SKM-1 treated with dmso at 0.1 percent for 144 hours (cell line): ENCODE data around the gene FOXL3.
"Not testable (repeated sequence)": the region's sequence is repeated elsewhere in the genome, so short reads cannot be mapped to it uniquely, and the experiment has no call there.

Source experiments
- DNase-seq: peaks from one replicate; lab custom pipeline; 2025; ENCODE audit not compliant: unreplicated experiment; lab: John Stamatoyannopoulos, UW

The FOXL3 gene

DNA sequence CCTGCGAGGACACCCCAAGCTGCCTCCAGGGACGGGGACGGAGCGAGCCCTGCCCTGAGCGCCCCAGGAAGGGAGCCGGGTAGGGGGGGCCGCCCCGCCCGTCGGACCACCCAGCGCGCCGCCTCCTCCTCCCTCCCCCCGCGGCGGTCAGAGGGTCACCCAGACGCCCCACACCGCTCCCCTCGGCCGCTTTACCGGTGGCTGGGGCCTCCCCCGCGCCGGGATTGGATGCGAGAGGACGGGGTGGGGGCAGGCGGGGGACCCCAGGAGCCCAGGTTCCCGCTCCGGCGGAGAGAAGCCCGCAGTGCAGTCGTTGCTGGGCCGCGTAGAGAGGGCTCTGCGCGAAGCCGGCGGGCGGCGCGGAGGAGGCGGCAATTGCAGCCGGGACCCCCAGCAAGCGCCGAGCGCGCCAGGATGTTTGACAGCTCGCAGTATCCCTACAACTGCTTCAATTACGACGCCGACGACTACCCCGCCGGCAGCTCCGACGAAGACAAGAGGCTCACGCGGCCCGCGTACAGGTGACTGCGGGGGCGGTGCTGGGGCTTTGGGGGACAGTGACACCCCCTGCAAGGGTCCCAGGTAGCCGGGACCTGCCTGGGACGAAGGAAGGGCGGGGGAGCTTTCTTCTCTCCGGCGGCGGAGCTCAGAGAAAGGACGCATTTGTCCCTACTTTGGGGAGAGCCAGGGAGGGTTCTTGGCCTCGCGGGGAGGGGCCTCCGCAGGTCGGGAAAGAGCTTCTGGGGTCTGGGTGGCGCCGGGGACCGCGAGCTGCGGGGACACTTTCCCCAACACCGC lies at the start of gene FOXL3:
TSS of gene FOXL3 (plus strand) at position 415 of the 798 bp plus-strand sequence. CDS start at position 415, 0 bp downstream.
- no peak for DNase-seq

DNA sequence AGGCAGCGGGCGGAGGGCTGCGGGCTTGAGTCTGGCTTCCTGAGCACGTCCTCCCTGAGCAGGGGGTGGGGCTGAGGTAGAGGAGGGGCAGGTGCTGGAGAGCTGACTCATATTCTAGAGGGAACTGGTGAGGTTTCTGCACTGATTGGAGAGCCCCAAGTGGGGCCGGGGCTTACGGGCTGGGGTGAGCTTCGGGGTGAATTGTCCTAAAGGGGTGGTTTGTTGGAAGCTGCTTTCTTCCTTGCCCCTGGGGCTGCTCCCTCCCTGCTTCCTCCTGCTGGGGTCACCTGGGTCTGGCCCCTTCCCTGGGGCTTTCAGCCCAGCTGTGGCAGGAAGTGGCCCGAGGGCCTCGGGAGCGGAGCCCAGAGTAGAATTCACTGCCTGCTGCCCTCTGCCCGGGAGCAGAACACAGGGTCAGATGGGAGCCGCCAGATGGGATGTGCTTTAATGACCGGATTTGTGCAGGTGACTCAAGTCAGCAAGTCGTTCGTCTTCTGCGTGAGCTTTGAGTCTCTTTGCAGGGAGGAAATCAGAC lies 49.0 kb upstream of the FOXL3 start:
- no peak for DNase-seq

DNA sequence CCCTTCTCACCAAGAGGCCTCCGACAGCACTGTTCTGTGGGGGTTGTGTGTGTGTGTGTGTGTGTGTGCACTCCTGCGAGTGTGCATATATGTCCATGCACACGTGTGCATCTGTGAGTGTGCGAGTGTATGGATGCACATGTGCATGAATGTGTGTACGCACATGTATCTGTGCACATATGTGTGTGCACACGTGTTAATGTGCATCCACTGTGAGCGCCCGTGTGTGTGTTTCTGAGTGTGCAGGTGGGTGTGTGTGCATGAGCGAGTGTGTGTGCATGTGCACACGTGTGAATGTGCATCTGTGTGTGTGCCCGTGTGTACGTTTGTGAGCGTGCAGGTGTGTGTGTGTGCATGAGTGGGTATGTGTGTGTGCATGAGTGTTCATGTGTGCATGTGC lies 48.5 kb upstream of the FOXL3 start:
- DNase-seq = no peak

DNA sequence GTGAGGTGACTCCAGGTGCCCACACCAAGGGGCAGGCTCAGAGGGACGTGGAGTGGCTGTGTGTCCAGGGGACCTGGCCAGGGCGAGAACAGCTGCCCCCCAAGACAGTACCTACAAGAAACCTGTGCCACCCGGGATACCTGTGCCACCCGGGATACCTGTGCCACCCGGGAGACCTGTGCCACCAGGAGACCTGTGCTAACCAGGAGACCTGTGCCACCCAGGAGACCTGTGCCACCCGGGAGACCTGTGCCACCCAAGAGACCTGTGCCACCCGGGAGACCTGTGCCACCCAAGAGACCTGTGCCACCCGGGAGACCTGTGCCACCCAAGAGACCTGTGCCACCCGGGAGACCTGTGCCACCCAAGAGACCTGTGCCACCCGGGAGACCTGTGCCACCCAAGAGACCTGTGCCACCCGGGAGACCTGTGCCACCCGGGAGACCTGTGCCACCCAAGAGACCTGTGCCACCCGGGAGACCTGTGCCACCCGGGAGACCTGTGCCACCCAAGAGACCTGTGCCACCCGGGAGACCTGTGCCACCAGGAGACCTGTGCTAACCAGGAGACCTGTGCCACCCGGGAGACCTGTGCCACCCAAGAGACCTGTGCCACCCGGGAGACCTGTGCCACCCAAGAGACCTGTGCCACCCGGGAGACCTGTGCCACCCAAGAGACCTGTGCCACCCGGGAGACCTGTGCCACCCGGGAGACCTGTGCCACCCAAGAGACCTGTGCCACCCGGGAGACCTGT lies 47.0 kb upstream of the FOXL3 start:
- DNase-seq = not testable (repeated sequence)

DNA sequence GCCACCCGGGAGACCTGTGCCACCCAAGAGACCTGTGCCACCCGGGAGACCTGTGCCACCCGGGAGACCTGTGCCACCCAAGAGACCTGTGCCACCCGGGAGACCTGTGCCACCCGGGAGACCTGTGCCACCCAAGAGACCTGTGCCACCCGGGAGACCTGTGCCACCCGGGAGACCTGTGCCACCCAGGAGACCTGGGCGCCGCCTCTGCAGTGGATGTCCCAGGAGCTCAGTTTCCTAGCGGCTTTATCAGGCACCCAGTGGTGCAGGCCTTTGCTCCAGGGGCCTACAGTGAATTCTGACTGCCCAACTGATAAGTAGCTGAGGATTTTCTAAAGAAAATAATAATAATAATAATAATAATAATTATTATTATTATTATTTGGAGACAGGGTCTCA lies 46.4 kb upstream of the FOXL3 start:
- DNase-seq = not testable (repeated sequence)

DNA sequence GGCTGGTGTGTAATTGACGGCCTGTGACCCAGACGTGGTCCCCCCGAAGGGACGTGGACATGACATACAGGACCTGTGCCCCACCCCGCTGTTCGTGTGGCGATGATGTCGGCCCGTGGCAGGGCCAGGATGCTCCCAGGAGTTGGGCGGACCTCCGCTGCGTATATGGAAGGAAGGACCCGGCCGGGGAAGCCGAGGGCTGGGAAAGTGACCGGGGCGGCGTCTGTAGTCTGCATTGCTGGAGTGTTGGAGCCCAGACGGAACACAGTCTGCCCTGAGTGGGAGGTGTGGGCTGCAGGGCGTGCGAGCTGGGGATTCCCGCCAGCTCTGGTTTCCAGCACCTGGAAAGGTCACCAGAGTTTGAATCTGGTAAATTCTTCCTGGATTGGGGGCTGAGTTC lies 45.0 kb upstream of the FOXL3 start:
- no peak for DNase-seq

DNA sequence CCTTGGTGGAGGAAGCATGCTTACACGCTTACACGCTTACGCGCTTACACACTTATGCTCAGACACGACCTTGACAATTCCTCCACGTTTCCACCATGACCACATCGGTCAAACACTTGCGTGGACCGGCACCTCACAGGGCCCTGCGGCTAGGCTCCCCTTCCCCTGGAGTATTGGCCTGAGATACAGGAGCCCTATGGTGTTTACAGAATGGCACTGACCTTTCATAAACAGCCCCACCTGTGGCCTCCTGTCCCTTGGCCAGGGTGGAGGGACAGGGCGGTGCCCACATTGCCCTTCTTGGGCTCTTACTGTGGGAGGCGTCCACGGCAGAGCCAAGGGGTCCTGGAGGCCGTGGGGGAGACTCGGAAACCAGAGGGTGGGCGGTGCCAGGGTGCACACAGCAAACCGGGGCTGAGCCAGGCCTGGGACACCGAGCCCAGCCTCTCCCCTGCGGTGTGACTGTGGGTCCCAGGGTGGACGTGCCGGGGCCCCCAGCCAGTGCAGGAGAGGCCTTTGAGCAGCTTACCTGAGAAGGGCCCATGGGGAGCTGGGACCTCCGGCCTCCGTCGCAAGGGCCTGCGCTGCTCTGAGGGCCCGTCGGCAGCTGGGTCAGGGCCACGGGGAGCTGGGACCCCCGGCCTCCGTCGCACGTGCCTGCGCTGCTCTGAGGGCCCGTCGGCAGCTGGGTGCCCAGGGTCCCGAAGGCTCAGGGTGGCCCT lies 44.2 kb upstream of the FOXL3 start:
- no peak for DNase-seq

DNA sequence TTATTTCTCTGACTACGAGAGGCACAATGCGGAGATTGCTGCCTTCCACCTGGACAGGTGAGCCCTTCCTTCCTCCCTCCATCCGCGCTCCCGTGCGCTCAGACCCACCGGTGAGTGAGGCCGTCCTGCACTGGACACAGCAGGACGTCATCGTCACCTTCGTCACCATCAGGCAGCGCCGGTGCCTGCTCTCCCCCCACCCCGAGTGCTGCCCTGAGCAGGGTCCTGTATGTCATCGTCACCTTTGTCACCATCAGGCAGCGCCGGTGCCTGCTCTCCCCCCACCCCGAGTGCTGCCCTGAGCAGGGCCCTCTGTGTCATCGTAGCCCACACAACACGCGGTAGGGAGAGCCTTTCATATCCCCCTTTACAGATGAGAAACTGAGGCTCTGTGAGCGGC lies 43.5 kb upstream of the FOXL3 start:
- no peak for DNase-seq

DNA sequence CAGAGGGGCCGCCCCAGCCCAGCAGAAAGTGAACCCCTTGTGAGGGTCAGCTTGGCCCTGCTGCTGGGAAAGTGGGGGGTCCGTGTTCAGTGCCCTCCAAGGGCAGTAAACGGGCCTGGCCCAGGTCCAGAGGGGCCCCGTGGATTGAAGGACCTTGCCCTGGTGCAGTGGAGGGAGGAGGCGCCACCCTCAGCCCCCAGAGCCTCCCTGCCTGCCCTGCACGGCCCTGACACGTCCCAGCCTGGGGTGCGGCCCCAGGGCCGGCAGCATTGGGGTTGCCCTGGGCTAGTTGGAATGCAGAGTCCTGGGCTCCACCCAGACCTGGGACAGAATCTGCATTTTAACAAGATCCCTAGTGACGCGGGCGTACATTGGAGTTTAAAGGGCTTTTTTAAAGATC lies 42.8 kb upstream of the FOXL3 start:
- no peak for DNase-seq

DNA sequence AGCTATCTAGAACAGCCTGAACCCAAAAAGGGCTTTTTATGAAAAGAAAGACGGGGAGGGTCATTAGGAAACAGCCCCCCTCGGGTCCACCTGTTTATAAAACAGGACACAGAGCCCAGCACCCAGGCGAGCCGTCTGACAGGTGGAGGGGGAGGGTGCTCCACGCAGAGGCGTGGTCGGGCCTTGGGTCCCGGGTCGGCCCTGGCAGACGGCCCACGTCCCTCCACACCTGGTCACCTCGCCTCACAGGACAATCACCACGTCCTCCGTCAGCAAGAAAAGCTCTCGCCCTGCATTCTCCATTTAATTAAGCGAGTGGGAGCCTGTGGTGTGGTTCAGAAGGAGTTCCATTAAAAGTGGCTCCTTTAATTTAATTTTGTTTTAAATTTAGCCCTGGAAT lies 42.3 kb upstream of the FOXL3 start:
- DNase-seq = no peak

DNA sequence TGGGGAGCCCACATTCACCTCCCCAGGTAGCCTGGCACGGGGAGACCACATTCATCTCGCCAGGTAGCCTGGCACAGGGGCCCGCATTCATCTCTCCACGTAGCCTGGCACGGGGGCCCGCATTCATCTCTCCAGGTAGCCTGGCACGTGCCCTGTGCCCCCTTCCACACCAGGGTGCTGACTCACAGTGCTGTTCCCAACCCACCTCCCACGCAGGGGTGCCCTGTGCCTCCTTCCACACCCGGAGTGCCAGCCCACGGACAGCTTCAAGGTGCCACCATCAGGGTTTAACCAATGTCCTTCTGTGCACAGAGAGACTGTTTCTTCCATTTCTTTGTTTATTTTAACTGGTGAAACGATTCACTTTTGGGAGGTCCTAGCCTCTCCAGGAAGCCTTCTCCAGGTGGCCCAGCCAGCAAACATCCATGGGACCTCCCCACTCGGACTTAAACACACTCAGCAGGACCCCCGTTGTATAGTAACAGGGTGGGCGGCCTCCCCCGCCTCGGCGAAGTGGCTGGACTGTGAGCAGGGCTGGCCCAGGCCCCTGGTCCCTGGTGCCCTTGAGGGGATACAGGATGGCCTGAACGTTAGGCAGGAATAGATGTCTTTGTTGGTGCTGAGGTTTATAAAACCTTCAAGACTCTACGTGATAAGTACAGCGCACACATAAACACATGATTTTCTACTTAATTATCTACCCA lies 41.1 kb upstream of the FOXL3 start:
- DNase-seq = no peak

DNA sequence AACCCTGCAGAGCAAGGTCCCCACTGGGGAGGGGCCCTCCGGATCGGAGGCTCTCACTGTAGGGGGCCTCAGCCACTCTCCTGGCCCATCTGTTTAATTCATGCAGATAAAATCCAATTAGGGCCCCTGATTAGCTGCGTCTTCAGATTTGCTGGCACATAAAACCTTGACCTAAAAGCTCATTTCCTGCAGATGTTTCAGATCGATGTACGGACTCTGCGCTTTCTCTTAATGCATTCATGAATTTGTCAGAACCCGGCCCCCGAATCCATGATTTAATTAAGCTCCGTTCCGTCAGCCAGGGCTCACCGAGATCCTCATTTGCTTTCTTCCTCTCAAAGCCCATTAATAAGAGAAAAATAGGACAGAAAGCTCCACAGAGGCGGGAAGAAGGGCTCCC lies 40.0 kb upstream of the FOXL3 start:
- DNase-seq = no peak

DNA sequence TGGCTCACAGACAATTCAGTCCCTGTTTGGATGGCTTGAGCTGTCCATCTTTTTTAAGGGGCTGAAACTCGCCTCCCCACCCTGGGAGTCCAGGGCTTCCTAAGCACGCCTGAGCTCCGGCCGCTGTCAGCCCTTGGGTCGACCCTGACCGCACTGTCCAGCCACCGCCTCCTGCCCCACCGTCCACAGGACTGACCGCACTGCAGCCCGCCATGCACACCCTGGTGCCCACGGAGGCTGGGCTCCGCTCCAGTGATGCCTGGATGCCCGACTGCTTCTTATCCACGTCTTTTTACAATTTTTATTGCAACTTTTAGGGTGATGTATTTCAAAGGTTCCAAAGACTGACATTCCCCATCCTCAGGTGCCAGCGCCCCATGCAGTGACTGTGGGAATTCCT lies 39.4 kb upstream of the FOXL3 start:
- no peak for DNase-seq

DNA sequence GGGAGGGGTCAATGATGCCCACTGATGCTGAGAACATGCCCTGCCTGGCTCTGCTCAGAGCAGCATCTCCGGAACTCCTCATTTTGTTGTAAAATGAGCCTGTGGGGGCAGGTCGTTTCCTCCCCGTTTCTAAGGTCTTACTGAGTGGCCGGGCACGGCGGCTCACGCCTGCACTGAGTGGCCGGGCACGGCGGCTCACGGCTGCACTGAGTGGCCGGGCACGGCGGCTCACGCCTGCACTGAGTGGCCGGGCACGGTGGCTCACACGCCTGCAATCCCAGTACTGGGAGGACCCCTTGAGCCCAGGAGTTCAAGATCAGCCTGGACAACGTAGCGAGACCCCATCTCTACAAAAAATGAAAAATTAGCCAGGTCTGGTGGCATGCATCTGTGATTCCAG lies 39.0 kb upstream of the FOXL3 start:
- no peak for DNase-seq

DNA sequence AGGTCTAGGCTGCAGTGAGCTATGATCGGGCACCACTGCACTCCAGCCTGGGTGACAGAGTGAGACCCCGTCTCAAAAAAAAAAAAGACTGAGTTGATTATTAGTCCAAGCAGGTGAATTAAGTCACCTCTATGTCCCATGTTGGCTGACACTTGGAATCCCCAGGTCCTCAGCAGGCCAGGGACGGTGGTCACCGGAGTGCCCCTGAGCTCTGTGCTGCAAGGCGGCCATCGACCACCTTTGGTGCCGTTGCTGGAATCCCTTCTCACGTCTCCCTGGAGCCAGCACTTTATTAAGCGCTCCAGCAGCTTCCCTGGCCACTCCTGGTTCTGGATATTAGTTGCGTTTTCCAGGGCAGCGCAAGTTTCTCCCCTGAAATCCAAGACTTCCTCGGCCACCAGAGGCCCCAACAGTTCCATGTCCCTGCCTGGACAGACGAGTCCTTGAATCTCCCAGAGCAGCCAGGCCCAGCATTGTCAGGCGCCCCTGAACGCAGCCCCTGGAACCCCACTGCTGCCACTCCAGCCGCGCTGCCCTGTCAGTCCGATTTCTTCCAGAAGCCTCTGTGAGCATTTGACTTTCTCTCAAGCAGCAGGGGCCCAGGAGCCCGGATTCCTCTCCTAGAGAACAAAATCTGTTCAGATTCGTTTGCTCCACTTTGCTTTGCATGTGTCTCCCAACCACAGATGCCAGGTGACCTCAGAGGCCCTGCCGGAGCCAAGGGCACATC lies 38.4 kb upstream of the FOXL3 start:
- DNase-seq = no peak

DNA sequence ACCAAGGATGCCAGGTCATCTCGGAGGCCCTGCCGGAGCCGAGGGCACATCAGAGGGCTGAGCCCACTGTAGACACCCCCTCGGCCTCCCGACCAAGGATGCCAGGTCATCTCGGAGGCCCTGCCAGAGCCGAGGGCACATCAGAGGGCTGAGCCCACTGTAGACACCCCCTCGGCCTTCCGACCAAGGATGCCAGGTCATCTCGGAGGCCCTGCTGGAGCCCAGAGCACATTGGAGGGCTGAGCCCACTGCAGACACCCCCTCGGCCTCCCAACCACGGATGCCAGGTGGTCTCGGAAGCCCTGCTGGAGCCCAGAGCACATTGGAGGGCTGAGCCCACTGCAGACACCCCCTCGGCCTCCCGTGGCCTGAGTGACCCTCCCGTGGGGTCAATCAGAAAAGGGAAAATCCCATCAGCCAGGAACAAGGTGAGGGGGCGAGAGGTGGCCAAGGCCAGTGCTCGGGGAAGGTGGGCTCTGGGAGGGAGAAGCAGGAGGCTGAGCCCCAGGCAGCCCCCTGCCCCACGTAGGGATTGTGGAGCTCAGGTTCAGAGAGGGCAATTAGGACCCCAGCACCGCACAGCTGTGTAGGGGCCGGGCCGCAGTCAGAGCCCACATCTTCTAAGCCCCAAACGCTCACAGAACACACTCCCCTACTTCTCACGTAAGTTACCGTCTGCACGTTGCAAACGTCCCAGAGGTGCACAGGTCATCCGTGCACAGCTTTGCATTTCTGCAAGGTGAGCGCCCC lies 37.6 kb upstream of the FOXL3 start:
- no peak for DNase-seq

DNA sequence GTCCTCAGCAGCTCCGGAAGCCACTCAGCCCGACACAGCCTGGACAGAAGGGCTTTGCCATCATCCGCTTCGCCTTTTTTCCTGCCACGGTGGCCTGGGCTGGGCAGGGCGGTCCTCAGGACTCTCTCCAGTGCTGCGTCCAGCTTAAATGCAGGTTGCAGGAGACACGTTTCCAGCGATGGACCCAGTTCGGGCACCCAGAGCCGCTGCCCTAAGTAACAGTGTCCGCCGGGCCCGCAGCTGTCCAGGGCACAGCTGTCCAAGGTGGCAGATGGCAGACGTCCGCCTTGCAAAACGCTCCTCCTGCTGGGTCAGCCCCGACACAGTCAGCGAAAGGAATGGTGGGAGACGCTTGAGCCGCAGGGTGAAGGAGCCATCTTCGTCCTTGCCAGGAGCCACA lies 37.0 kb upstream of the FOXL3 start:
- DNase-seq = no peak

DNA sequence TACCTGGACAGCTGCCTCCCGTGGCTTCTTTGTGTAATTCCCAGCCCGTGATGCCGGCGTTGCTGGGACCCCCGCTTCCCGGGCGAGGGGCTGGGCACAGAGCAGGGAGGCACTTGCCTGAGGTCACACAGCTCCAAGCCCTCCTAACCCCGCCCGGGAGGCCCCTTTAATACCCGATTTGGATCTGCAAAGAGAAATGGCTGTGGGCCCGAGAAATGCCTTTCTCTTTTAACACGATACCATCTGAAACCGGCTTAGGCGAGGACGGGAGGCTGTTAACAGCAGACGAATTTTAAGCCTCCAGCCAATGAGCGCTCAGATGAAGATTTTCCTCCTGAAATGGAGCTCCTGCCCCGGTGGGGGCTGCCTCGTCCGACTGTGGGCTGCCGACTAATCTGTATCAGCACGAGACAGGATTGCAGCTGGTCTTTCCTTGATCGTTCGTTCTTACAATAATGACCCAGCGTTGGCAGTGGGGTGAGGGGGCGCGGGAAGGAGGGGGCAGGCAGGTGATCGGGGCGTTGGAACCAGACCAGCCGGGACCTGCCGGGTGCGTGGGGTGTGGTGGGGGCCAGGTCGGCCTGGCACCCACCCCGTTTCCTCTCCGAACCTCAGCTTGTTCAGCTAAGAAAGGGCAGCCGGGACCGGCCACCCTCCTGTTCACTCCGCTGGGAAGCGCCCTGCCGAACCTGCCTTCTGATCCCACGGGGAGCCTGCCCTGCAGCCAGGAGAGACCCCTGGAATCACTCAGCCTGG lies 36.2 kb upstream of the FOXL3 start:
- DNase-seq = no peak
